ENCODE data around the gene PSMD4.

- TF ChIP-seq CTCF (IDR thresholded peaks at IDR 0.05; ENCODE audit: poor library complexity) (no peak), EZH2 (IDR thresholded peaks at IDR 0.05; ENCODE audit: borderline replicate concordance) (no peak), EZH2phosphoT487 (IDR thresholded peaks at IDR 0.05; ENCODE audit: low read depth, severe bottlenecking, unreplicated experiment) (no peak)
These were observed 32.2 kb downstream of the PSMD4 start for GRCh38 chr1:151286619-151287340.
